Cardiac septum (tissue), 1 donor: ENCODE data around the gene SCYGR4. TPM values are rescaled to one million over a fixed set of nuclear protein-coding genes. Genes with fewer than 3 reads are reported as not detected.

Source experiments
- DNase-seq: peaks from one replicate; pipeline ENCODE4 v3.0.0-alpha.2; 2020; ENCODE audit warnings: low spot score
- intact Hi-C: fragments of 100-400 bp; cut with DNase I; formaldehyde crosslinking; loops from one replicate; pipeline ENCODE4 v1.14.0; 2022
- total RNA-seq: library from RNA; stranded (reverse); fragmentation: NEBNext Ultra II Directional; extraction: Animal tissue kit (Norgen Biotek cat#: 25700); gene quantifications from one replicate; pipeline ENCODE4 v1.2.1, GENCODE V29; 2021
- donor health status: DM: no; HTN: no; CAD: no.

Gene SCYGR4
- total RNA-seq, 1 donor from 2014 or later = not detected

DNA sequence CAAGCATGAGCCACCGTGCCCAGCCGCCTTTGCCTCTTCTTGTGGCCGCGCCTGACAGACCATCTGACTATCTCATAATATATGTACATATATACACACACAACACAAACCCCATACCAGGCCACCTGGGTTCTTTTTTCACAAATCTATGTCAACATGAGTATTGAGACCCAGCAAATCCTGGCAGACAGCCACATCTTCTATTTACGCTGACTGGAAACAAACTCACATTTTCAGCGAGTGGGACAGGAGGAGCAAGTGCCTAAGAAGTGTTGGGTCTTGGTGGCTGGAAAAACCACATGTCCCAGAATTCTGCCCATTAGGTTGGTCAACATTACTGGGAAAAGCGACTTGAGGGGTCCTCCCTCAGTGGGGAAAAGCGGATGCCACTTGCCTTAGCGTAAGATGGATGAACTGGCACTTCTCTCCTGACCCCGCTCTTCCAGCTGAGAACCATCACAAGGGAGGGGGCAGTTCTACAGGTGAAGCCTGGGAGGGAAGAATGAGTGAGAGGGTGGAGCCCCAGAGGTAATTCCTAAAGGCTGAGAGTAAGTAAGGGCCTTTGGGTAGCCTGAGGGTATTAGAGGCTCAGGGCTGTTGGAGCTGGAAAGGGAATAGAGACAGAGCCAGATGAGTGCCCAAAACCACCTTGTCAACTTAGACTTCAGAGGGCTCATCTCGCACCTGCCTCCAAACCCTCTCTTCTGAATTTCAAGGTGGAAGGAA is 4.6 kb upstream of the SCYGR4 start:
- DNase-seq = no peak
- intact Hi-C loops = no loop called here

DNA sequence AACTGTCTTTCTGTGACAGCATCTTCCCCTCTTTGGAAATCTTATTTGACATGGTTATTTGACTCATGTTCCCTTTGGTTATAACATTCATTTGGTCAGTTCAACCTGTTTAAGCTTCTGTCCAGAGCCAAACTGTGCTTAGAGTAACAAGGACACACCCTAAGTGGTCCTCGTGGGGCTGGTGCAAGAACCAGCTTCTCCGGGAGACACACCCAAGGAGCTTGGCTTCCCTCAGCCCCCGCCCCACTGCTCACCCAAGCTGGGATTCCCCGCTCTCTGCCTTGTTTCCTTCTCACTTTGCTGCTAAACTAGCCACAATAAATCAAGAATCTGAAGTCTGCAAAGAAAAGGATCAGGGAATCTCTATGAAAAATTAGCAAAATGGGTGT is 4.0 kb upstream of the SCYGR4 start:
- intact Hi-C loops = no loop called here

DNA sequence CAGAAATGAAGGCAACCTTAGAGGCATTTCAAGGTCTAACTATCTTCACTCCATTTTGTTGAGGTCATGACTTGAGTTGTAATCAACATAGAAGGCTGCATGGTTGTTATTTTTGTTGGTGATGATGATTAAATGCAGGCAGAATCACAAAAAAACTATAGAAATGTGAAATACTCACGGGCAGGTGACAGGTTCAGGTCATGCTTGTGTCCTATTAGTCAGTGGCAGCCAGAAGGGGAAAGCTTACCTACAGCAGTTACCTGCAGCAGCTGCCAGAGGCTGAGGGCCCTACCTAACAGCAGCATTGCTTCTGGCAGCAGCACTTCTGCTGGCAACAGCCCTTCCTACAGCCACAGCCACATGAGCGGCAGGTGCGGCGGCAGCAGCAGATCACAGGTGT is 3.1 kb upstream of the SCYGR4 start:
- intact Hi-C loops = no loop called here
- no peak for DNase-seq

More for the DNA sequence above, 4.0 kb upstream of the SCYGR4 start:
- DNase-seq = no peak

DNA sequence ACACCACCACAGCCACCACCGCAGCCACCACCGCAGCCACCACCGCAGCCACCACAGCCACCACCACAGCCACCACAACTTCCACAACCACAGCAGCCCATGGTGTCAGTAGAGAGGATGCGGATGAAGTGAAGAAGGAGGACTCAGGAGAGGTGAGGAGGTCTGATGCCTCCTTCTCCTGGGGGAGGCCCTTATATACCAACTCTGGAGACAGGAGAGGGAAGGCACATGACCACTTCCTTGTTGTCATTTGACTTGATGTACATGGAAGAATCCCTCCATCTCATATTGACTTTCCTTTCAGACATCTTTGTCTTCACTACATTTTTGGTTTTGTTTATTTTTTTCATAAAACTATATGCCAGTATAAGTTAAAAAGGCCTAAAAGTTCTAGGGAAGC is 2.6 kb upstream of the SCYGR4 start, which contains the start of gene SCYGR3:
Gene SCYGR3, minus strand, starts transcription at position 101 of the 400 bp plus-strand sequence. Its CDS starts 0 bp downstream, at position 101.
- intact Hi-C loops = no loop called here
- DNase-seq = no peak

DNA sequence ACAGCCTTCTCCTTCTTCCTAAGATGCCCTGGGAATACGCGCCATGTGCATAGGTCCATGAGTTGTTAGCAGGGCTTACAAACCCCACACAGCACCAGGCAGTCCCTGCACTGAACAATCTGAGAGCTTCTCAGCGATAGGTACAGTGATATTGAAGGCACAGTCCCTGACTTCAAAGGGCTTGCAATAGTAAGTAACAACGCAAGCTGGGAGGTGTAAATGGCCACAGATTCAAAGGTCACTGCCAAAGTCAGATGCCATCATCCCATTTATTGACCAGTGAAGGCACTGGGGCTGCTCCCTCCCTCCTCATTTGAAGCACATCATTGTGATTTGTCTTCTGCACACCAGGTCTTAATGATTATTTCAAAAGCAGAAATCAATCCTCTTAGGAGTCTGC is 2.1 kb upstream of the SCYGR4 start:
- DNase-seq = no peak
- intact Hi-C loops = no loop called here

DNA sequence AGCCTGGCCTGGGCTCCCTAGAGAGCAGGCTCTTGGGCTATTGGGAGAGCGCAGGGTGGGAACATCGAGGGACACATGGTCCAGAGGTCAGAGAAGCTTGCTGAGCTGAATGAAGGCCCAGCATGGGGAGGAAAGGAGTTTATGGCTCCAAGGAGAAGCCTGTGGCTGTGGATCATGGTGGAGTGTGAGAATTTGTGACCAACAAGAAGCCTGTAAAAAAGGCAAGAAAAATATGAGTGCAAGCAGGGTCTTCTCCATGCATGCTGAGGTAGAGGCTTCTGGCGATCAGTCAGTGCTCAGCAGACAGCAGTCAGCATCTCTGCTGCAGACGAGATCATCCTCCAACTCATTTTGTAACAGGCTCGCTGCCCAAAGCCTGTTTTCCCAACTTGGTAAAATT is 1.4 kb upstream of the SCYGR4 start:
- intact Hi-C loops = no loop called here
- no peak for DNase-seq

DNA sequence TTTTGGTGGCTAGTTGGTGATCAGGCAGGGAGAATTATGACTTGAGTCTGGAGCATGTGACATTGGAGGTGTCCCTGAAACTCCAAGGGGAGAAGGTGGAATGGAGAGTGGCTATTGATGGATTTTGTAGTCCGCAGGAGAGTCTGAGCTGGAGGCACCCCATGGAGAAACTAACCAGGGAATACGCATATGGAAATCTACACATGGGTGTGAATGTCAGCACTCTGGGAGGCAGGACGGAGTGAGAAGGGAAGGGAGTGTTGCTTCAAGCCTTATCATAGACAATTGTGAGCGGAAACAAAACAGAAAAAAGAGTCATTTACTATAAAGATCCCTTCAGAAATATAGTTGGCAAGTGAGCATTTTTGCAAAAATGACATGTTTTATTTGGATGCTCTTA is 667 bp upstream of the SCYGR4 start:
- intact Hi-C loops = no loop called here
- DNase-seq = no peak

DNA sequence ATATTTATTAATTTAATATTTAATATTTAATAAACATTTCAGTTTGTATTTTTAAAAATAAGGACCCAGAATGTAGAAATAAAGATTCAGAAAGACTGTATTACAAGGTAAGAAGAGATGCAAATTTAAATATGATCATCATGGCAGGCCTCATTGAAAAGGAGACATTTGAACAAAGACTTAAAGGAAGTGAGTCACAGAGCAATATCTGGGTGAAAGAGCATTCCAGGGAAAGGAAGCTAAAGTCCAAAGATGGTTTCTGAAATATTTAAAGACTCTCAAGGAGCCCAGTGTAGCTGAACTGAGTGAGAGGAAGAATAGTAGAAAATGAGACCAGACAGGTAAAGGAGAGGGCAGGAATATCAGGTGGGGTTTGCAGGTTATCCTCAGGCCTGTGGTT is 5.9 kb downstream of the SCYGR4 start:
- DNase-seq = no peak
- intact Hi-C loops = no loop called here

DNA sequence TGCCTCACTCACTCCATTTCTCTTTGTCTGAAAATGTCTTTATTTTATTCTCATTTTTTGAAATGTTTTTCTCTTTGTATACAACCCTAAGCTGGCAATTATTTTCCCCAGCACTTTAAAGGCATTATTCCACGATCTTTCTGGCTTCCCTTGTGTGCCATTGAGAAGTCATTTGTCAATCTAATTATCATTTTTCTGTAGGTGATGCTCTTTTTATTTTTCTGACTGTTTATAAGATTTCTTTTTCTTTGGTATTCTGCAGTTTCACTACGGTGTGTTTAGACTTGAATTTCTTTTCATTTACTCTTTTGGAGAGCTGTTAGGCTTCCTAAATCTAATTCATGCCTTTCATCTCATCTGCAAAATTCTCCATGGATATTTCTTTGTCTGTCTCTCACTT is 8.1 kb downstream of the SCYGR4 start:
- intact Hi-C loops = no loop called here
- no peak for DNase-seq

DNA sequence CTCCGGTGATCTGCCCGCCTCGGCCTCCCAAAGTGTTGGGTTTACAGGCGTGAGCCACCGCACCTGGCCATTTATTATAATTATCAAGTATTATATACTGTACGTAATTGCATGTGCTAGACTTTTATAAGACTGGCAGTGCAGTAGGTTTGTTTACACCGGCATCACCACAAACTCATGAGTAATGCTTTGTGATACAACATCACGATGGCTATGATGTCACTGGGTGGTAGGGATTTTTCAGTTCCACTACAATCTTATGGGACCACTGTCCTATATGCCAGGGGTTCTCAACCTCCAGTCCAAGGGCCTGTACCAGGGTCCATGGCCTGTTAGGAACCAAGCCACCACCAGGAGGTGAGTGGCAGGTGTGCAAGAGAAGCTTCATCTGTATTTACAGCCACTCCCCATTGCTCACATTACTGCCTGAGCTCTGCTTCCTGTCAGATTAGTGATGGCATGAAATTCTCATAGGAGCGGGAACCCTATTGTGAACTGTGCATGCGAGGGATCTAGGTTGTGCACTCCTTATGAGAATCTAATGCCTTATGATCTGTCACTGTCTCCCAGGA is 9.4 kb downstream of the SCYGR4 start:
- intact Hi-C loops = no loop called here

DNA sequence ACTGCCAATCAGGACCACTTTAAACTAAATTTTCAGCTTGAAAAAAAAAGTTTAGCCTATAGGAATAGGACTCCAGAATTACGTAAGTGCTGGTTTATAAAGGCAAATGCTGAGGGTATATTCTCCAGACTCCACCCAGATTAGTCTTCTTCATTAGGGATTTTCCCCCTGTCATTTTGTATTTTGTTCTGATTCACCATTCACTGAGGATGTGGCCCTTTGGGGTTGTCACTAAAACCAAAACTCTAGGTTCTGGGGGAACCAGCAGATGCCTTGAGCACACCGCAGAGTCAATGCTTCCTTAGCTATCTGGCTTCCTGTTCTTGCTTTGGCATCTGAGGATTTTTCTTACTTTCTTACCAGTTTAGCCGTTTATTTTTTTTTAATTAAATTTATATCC is 10.5 kb downstream of the SCYGR4 start:
- intact Hi-C loops = no loop called here

More for the DNA sequence above, 9.4 kb downstream of the SCYGR4 start:
- DNase-seq = no peak

DNA sequence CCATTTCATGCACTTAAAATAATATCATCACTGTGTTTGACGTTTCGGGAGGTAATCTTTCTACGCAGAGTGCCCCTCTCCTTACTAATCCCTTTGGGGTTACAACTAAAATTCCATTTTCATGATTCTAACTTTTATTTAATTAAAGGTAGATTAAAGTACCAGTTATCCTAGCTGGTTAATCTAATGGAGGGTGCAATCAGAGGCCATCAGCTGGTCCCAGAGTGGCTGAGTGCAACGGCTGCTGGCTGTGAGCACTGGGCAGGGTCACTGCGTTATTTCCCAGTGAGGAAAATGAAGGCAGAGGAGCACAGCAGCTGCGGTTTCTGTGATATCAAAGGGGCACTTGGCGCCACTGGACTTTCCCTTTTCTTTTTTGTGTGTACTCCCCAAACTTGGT is 12.1 kb downstream of the SCYGR4 start:
- intact Hi-C loops = no loop called here
- no peak for DNase-seq

More for the DNA sequence above, 10.5 kb downstream of the SCYGR4 start:
- DNase-seq = no peak

DNA sequence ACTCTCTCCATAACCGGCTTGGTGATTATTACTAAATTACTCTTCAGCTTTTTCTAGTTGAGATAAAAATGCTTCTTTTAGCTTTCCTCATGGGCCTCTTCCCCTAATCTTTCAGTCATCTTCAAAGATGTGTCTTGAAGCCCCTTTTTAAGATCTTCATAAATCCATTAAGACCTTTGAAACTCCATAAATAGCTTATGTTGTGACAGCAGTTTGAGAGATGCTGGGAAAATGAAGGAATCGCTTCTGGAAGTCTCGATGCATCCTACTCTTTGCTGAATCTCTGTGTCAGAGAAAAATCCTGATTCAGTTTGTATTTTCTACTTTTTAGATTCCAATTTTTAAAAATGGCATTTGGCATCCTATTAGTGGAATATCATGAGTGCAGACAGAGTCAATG is 13.0 kb downstream of the SCYGR4 start:
- intact Hi-C loops = no loop called here

DNA sequence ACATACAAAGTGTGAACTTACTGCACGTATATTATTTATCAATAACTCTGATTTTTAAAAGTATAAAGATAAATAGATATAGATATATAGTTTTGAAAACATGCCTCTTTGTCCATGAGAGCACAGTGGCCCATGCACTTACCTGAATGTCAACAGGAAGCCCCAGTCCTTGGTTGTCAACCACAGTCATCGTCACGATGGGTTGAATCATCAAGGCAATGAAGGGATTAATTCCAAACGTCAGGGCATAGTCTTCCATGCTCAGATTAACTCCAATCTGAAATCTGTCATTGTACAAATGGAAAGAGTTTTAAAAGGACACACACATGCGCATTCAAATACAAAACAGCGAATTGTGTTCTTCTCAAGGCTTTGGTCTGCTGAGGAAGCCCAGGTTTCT is 15.5 kb downstream of the SCYGR4 start:
- intact Hi-C loops = no loop called here
- no peak for DNase-seq

More for the DNA sequence above, 13.0 kb downstream of the SCYGR4 start:
- no peak for DNase-seq

DNA sequence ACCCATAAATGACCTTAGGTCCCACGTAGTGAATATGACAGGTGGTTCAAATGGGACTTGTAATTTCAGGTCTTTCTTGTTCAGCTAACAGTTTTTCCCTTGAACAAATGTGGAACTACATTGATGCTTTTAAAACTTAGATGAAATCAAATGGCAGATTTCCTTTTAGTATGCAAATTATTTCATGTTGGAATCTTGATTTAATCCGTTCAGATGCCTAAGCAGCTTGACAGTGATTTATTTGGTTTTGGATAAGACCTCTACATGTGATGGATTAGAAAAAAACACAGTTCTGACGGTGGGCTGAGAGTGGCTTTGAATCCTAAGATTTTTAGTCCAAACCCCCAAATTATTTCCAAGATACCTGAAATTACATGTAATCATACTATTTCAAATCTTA is 16.9 kb downstream of the SCYGR4 start:
- no peak for DNase-seq
- intact Hi-C loops = no loop called here

DNA sequence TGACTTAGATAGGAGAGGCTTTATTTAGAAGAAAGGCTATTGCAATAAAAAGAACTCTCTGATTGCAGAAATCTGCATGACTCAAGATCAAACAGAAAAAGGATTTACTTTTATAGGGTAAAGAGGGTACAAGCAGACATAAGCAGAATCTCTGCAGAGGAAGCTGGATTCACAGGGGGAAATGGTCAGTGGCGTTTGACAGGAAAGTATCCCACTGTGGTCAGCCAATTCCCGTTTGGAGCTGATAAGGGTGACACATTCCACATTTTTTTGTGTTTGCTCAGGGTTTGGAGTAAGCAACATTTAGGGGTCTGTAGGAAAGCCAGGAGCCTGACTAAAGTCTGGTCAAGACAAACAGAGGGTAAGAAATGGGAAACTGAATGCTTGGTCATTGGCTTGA is 25.4 kb downstream of the SCYGR4 start:
- intact Hi-C loops = no loop called here
- no peak for DNase-seq

DNA sequence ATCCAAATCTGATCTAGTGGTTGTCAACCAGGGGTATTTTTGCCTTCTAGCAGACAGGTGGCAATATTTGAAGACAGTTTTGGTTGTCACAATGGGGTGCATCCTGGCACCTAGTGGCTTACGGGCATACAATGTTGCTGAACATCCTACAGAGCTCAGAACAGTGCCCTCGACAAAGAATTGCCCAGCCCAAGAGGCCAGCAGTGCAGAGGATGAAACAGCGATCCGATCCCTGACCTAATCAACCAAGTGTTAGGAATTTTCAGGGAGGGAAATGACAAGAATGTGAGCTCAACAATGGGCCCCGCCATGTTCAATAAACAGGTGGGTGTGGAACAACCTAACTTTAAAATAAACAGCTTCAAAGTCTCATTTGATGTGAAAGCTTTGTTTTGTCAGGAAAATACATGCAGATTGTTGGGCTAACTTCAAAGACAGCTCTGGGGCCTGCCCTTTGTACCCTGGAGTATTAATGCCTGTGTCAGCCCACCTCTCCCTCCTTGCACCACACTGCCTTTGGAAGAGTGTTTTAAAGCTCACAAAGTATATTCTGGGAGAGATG is 26.8 kb downstream of the SCYGR4 start:
- no peak for DNase-seq
- intact Hi-C loops = no loop called here

DNA sequence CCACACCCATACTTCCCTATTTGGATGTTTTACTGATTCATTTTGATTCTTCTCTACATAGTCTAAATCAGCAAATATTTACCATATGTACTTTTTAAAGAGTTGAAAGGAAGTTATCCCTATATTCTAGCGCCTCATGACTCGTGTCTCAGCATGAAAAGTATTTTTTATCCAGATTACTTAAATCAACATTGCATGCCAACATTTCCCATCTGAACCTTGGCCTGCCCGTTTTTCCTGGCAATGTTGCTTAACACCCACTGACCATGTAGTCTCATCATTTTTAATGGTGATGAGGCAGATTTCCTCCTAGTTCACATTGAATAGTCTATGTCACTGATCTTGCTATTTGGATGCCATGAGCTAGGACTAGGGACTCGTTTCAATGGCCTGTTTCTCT is 36.1 kb downstream of the SCYGR4 start:
- intact Hi-C loops = no loop called here
- no peak for DNase-seq

DNA sequence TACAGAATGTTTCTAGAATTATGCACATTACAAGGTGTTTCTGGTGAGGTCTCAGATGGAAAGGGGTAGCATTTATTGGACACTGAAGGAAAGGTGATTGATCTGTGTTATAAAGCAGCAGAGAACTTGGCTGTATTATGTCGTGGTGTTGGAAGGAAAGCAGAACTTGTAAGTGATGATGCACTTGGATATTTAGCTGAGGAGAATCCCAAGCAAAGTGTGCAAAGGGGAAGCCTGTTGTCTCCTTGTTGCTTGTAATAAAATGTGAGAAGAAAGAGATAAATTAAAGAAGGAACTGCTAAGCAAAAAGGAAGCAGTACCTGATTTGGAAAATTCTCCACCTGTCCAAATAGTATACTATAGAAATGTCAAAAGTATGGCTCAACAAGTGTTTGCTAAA is 37.1 kb downstream of the SCYGR4 start:
- DNase-seq = no peak
- intact Hi-C loops = no loop called here

DNA sequence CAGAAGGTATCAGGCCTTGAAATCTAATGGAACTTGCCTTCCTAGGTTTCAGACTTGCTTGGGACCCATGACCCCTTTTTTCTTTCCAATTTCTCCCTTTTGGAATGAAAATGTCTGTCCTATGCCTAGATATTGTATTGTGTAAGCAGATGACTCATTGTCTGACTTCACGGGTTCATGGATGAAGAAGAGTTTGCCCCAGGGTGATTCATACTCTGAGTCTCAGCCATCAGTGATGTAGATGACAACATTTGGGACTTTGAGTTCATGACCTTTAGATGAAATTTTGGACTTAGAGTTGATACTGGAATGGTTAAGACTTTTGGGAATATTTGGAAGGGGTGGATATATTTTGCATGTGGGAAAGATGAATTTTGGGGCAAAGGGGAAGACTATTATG is 38.2 kb downstream of the SCYGR4 start:
- intact Hi-C loops = loop anchor here (5.0 kb wide), 2 partner anchors 178 to 248 kb away; no protein-coding TSS in a partner anchor
- no peak for DNase-seq

DNA sequence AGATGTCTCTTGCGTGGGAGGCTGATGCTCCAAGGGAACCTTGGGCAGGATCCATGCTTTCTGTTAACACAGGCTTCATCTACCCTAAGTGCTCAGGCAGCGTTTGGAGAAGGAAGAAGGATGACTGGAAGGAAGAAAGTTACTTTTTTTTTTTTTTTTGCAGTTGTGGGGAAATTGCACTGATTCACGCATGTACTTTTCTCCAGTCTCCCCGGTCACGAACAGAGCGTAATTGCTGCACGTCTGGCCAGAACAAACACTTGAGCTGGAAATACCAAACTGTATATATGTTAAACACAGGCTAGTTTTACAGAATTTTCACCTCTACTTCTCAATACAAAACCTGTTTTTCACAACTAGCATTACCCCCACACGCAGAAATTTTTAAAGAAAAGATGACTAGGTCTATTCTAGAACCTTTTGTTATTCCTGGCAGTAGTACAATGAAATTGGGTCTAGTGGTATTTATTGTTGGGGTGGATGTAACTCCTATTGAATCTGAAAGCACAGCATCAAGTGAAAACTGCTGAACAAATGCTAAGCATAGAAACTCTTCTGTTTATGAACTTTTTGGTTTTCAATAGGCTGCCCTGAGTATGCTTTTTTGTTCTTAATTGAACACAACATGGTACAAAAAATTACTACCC is 40.0 kb downstream of the SCYGR4 start:
- no peak for DNase-seq
- intact Hi-C loops = loop anchor here (5.0 kb wide), 2 partner anchors 180 to 250 kb away; no protein-coding TSS in a partner anchor
